Fibroblast of lung (primary cell): Measurements from ENCODE around the gene NECAB3. TPM values are rescaled to one million over a fixed set of nuclear protein-coding genes. Genes with fewer than 3 reads are reported as not detected.

Experiments
- DNase-seq, 2 donors: peaks; one replicate each; pipeline versions ENCODE4 v3.0.0 to v3.0.0-alpha.2; 2010; ENCODE audit warnings: low read depth in 2 of 2
- H2AFZ ChIP-seq: 2 replicates; pipeline ENCODE4 v1.5.1; 2012; ENCODE audit warnings: low read length, control low read depth, inconsistent platforms
- H3K27ac ChIP-seq: 2 replicates; pipeline ENCODE4 v1.5.1; 2011; ENCODE audit warnings: low read length, control low read depth; ENCODE audit not compliant: insufficient read depth
- H3K27me3 ChIP-seq: 2 replicates; pipeline ENCODE4 v1.5.1; 2011; ENCODE audit warnings: mild to moderate bottlenecking, low read length; ENCODE audit not compliant: control insufficient read depth, insufficient read depth
- H3K36me3 ChIP-seq: 2 replicates; pipeline ENCODE4 v1.5.1; 2011; ENCODE audit warnings: low read length; ENCODE audit not compliant: control insufficient read depth, insufficient read depth
- H3K4me1 ChIP-seq: 2 replicates; pipeline ENCODE4 v1.5.1; 2011; ENCODE audit warnings: low read length; ENCODE audit not compliant: control insufficient read depth, insufficient read depth; ENCODE audit errors: extremely low read depth
- H3K4me2 ChIP-seq: 2 replicates; pipeline ENCODE4 v1.5.1; 2011; ENCODE audit warnings: low read length, control low read depth; ENCODE audit not compliant: insufficient read depth; ENCODE audit errors: extremely low read depth
- H3K4me3 ChIP-seq, 4 experiments: fragments of 200-600 bp in 1 of 4; sonication (generic) in 1 of 4; replicated peaks in 1 of 4; 2 replicates each; pipeline ENCODE4 v1.5.1; 2011 to 2016; ENCODE audit warnings: low read length in 4 of 4, low read depth in 3 of 4, mild to moderate bottlenecking in 3 of 4, control low read depth in 2 of 4, inconsistent platforms in 1 of 4, mixed read lengths in 1 of 4; ENCODE audit not compliant: insufficient read depth in 1 of 4; ENCODE audit errors: control extremely low read depth in 1 of 4
- H3K79me2 ChIP-seq: 2 replicates; pipeline ENCODE4 v1.5.1; 2012; ENCODE audit warnings: mild to moderate bottlenecking, low read length, inconsistent platforms; ENCODE audit not compliant: control insufficient read depth, insufficient read depth
- H3K9ac ChIP-seq: 2 replicates; pipeline ENCODE4 v1.5.1; 2011; ENCODE audit warnings: mild to moderate bottlenecking, low read length, control low read depth; ENCODE audit not compliant: insufficient read depth
- H3K9me3 ChIP-seq: 2 replicates; pipeline ENCODE4 v1.5.1; 2012; ENCODE audit warnings: low read depth, low read length; ENCODE audit not compliant: control insufficient read depth, insufficient read depth
- H4K20me1 ChIP-seq: 2 replicates; pipeline ENCODE4 v1.5.1; 2011; ENCODE audit warnings: low read length; ENCODE audit not compliant: control insufficient read depth, insufficient read depth; ENCODE audit errors: extremely low read depth
- EZH2 ChIP-seq: IDR thresholded peaks from 2 replicates; pipeline ENCODE4 v1.5.1; 2012; ENCODE audit warnings: low read length, control low read depth, mild to moderate bottlenecking; ENCODE audit errors: missing control alignments
- polyA plus RNA-seq, 2 donors: library from polyadenylated mRNA; depleted of rRNA in 1 of 2; stranded (reverse) in 1 of 2; unstranded in 1 of 2; fragments of >200 nt; gene quantifications; 2 replicates each; pipeline ENCODE4 v1.2.1, GENCODE V29; 2011 to 2012; ENCODE audit warnings: missing spikeins in 1 of 2
- total RNA-seq: library from RNA; depleted of rRNA; stranded (reverse); fragments of >200 nt; gene quantifications from 2 replicates; pipeline ENCODE4 v1.2.1, GENCODE V29; 2014
- TF ChIP-seq, protein P1 (sequence below), 2 donors: IDR thresholded peaks in 1 of 2; conservative IDR thresholded peaks in 1 of 2; 1 replicate in 1 of 2; 2 replicates in 1 of 2; pipeline ENCODE4 v1.5.1; 2011 to 2012; ENCODE audit warnings: low read length in 2 of 2, control low read depth in 1 of 2, inconsistent platforms in 1 of 2, low read depth in 1 of 2, mild to moderate bottlenecking in 1 of 2

Gene NECAB3
- total and polyA plus RNA-seq, 2 donors (not counting 1 experiment from before 2014, with no cell fraction given): 5.1 to 20.5 TPM

DNA sequence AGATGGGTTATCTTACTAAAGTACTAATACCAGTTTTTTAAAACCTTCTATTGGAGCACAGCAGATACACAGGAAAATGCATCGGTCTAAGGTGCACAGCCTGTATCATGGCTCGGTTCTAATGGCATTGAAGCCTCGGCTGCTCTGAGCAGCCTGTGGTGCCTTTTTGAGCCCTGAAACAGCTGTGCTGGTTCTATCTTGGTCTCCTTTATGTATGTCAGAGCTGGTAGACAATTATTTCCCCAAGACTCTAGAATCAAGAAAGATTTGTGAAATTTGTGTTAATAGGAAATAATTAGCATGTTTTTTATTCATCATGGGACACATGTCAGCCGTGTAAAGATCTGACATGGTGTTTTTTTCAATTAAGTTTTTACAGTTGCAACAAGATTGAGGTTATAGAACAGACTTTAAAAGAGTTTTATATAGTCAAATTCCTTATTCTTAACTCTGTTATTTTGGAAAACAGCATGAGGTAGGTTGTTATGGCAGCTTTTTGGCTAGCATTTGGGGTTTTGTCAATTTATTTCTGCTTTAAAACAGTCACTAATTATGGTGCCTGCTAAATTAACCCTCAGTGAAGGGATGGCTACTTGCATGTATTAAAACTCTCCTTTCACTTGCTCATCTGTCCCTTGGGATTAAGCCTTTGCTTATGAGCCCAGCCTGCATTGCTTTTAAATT is 52.4 kb downstream of the NECAB3 start:
- H3K9me3 ChIP-seq: no peaks in the 10 kb centered on the region
- no peaks in the 10 kb centered on the region for H3K79me2 ChIP-seq
- no peaks in the 10 kb centered on the region for H3K4me1 ChIP-seq
- no peak for TF ChIP-seq EZH2
- TF ChIP-seq, protein P1, sequence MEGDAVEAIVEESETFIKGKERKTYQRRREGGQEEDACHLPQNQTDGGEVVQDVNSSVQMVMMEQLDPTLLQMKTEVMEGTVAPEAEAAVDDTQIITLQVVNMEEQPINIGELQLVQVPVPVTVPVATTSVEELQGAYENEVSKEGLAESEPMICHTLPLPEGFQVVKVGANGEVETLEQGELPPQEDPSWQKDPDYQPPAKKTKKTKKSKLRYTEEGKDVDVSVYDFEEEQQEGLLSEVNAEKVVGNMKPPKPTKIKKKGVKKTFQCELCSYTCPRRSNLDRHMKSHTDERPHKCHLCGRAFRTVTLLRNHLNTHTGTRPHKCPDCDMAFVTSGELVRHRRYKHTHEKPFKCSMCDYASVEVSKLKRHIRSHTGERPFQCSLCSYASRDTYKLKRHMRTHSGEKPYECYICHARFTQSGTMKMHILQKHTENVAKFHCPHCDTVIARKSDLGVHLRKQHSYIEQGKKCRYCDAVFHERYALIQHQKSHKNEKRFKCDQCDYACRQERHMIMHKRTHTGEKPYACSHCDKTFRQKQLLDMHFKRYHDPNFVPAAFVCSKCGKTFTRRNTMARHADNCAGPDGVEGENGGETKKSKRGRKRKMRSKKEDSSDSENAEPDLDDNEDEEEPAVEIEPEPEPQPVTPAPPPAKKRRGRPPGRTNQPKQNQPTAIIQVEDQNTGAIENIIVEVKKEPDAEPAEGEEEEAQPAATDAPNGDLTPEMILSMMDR (conservative IDR thresholded peaks at IDR 0.05 in 1 of 2, IDR thresholded peaks at IDR 0.05 in 1 of 2; ENCODE audit: low read depth in 1 of 2, low read length in 2 of 2): no peak
- no peak overlapping the region for H3K27ac ChIP-seq
- no peaks in the 10 kb centered on the region for H3K36me3 ChIP-seq
- DNase-seq: no peak
- no peak overlapping the region for H3K4me2 ChIP-seq
- no peaks in the 10 kb centered on the region for H3K27me3 ChIP-seq
- H2AFZ ChIP-seq: no peak overlapping the region
- H3K9ac ChIP-seq: no peak overlapping the region
- H3K4me3 ChIP-seq: no peak overlapping the region
- H4K20me1 ChIP-seq: no peaks in the 10 kb centered on the region

DNA sequence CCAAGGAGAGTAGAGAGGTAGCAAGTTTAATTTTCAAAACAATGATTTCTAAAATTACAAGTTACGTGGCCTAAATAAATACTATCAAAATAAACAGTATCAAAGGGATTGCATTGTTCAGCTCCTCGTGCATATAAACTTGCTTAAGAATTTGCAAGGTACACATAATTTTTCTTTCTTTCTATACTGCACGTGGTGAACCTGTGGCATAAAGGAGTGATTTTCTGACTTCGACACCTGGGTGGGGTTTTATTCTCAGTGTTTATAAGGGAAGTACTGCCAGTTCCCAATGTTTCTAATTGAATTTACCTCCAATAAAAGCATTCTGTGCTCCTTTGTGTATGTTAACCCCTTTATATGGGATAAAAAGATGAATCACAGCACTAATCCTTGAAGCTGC is 62.2 kb downstream of the NECAB3 start:
- H3K4me3 ChIP-seq: no peak overlapping the region
- H3K79me2 ChIP-seq: no peaks in the 10 kb centered on the region
- DNase-seq: no peak
- H2AFZ ChIP-seq: no peak overlapping the region
- H3K9ac ChIP-seq: no peak overlapping the region
- H3K9me3 ChIP-seq: no peaks in the 10 kb centered on the region
- no peaks in the 10 kb centered on the region for H3K4me1 ChIP-seq
- no peaks in the 10 kb centered on the region for H3K36me3 ChIP-seq
- H4K20me1 ChIP-seq: no peaks in the 10 kb centered on the region
- no peak overlapping the region for H3K4me2 ChIP-seq
- H3K27ac ChIP-seq: no peak overlapping the region
- H3K27me3 ChIP-seq: no peaks in the 10 kb centered on the region
- TF ChIP-seq, protein P1 (conservative IDR thresholded peaks at IDR 0.05 in 1 of 2, IDR thresholded peaks at IDR 0.05 in 1 of 2; ENCODE audit: low read depth in 1 of 2, low read length in 2 of 2): no peak
- TF ChIP-seq EZH2: no peak

DNA sequence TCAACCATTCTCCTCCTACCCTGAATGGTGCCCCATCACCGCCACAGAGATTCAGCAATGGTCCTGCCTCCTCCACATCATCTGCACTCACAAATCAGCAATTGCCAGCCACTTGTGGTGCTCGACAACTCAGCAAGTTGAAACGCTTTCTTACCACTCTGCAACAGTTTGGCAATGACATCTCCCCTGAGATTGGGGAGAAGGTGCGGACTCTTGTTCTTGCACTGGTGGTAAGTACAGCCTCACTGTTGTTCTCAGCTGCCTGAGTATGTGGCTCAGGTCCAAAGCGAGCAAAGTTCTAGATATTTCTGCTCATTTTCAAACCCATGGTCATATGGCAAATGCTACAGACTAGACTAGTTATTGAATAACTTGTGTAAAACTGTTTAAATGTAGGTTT is 63.1 kb downstream of the NECAB3 start:
- no peaks in the 10 kb centered on the region for H3K36me3 ChIP-seq
- no peak overlapping the region for H3K9ac ChIP-seq
- H3K27ac ChIP-seq: no peak overlapping the region

More for the DNA sequence above, 63.1 kb downstream of the NECAB3 start:
- Histone ChIP-seq H3K79me2 (no peaks in the 10 kb centered on the region), H2AFZ (no peak overlapping the region), H3K4me2 (no peak overlapping the region), H3K9me3 (no peaks in the 10 kb centered on the region), H3K27me3 (no peaks in the 10 kb centered on the region), H3K4me3 (no peak overlapping the region), H4K20me1 (no peaks in the 10 kb centered on the region), H3K4me1 (no peaks in the 10 kb centered on the region)
- no peak for DNase-seq
- TF ChIP-seq, protein P1 (conservative IDR thresholded peaks at IDR 0.05 in 1 of 2, IDR thresholded peaks at IDR 0.05 in 1 of 2; ENCODE audit: low read depth in 1 of 2, low read length in 2 of 2): no peak
- TF ChIP-seq EZH2: no peak
